ENCODE measurements around the gene MIF.
"Not testable (repeated sequence)": the region's sequence is repeated elsewhere in the genome, so short reads cannot be mapped to it uniquely, and the experiment has no call there.

MIF gene

GRCh38 chr22:23877566-23877965 is 16.6 kb upstream of the MIF start:
- DNase-seq = no peak

- no peak for DNase-seq
These were observed 16.0 kb upstream of the MIF start for GRCh38 chr22:23878219-23878618.

- DNase-seq = no peak
These were observed 11.8 kb upstream of the MIF start for GRCh38 chr22:23882370-23882769.

- DNase-seq = no peak
These were observed 10.5 kb upstream of the MIF start for GRCh38 chr22:23883658-23884057.

- DNase-seq = peak in 1 of 2 experiments; percentile 5
These were observed 10.0 kb upstream of the MIF start for GRCh38 chr22:23884140-23884539.

GRCh38 chr22:23888615-23889401 is 5.4 kb upstream of the MIF start:
- no peak for DNase-seq

GRCh38 chr22:23889620-23890019 is 4.6 kb upstream of the MIF start:
- no peak for DNase-seq

GRCh38 chr22:23891726-23892125 is 2.5 kb upstream of the MIF start:
- no peak for DNase-seq

- no peak for DNase-seq
These were observed 2.1 kb upstream of the MIF start for GRCh38 chr22:23892130-23892529.

GRCh38 chr22:23892706-23893105 is 1.5 kb upstream of the MIF start:
- DNase-seq = no peak

- no peak for DNase-seq
These were observed 850 bp upstream of the MIF start for GRCh38 chr22:23893121-23893944.

- DNase-seq = peak in 1 of 2 experiments; percentile 8
These were observed 771 bp downstream of the MIF start for GRCh38 chr22:23894710-23895598.

- no peak for DNase-seq
These were observed 1.5 kb downstream of the MIF start for GRCh38 chr22:23895599-23896144.

GRCh38 chr22:23896166-23896522 is 2.0 kb downstream of the MIF start:
- no peak for DNase-seq

- DNase-seq = no peak
These were observed 2.5 kb downstream of the MIF start for GRCh38 chr22:23896523-23897186.

GRCh38 chr22:23897320-23897719 is 3.1 kb downstream of the MIF start:
- no peak for DNase-seq

GRCh38 chr22:23898006-23898974 is 4.1 kb downstream of the MIF start:
- DNase-seq = no peak

GRCh38 chr22:23899042-23899745 is 5.0 kb downstream of the MIF start:
- DNase-seq = no peak

- DNase-seq = not testable (repeated sequence)
These were observed 6.0 kb downstream of the MIF start for GRCh38 chr22:23900227-23900626.

GRCh38 chr22:23901600-23901999 is 7.4 kb downstream of the MIF start:
- DNase-seq = no peak
